ENCODE data around the gene TMEM182.

GRCh38 chr2:102780467-102780866, 18.6 kb downstream of the TMEM182 start:
- TF ChIP-seq RAD21 (IDR thresholded peaks at IDR 0.05; ENCODE audit: low read depth) (no peak), CEBPB (IDR thresholded peaks at IDR 0.05) (no peak)
